Measurements from ENCODE around the gene MESP2.

DNA sequence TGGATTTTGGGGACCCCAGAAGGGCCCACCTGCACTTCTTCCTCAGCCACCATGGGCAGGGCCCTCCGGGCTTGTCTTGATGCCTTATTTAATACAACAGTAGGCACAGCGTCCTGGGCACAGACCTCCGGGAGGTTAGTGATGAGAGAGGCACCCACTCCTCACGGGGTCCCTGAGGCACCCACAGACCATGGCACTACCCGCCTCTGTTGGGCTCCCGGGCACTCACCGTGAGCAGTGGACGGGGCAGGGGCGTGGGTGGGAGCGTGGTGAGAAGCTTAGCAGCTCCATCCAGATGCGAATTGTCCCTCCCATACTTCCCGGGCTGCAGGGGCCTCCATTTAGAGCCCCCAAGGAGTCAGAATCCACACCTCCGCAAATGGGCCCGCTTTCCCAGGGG, 317 bp upstream of the MESP2 start:
- TF ChIP-seq, protein P1, sequence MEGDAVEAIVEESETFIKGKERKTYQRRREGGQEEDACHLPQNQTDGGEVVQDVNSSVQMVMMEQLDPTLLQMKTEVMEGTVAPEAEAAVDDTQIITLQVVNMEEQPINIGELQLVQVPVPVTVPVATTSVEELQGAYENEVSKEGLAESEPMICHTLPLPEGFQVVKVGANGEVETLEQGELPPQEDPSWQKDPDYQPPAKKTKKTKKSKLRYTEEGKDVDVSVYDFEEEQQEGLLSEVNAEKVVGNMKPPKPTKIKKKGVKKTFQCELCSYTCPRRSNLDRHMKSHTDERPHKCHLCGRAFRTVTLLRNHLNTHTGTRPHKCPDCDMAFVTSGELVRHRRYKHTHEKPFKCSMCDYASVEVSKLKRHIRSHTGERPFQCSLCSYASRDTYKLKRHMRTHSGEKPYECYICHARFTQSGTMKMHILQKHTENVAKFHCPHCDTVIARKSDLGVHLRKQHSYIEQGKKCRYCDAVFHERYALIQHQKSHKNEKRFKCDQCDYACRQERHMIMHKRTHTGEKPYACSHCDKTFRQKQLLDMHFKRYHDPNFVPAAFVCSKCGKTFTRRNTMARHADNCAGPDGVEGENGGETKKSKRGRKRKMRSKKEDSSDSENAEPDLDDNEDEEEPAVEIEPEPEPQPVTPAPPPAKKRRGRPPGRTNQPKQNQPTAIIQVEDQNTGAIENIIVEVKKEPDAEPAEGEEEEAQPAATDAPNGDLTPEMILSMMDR (conservative IDR thresholded peaks at IDR 0.05; ENCODE audit: low read length): no peak
- no peak for TF ChIP-seq EZH2phosphoT487 (IDR thresholded peaks at IDR 0.05; ENCODE audit: borderline replicate concordance)
